Measurements from ENCODE around the gene RSBN1. TPM values are rescaled to one million over a fixed set of nuclear protein-coding genes. Genes with fewer than 3 reads are reported as not detected.

The RSBN1 gene
- total RNA-seq, 1 experiment from 2014 or later, result 16.6 TPM

DNA sequence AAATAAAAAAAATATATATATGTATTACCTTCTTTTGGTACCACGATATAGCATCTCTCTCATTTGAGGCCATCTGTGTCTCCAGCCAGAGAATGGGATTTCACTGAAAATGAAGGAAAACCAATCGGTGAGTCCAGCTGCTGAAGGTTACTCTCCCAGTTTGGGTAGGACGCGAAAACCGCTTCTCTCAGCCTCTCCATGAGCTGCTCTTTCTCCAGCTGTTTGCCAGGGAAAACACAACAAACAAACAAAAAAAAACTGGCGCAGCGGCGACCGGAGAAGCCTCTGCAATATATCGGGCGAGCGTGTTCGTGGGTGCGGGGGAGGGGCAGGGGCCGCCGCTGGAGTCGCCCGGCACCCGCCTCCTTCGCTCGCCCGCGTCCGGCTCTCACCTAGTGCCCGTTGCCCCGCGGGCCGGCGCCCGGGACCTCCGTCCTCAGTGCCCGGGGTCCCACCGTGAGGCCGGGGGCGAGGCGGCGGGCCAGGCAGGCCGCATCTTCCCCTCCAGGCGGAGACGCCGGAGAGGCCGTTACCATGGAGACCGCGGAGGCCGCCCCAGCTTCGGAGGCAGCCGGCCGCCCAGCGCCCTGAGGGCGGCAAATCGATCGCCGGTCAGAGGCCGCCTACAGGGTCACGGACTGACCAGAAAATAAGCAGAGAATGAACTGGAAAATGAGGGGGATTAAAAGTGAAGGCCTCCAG is 53.5 kb downstream of the RSBN1 start:
- H3K27me3 ChIP-seq (ENCODE audit: insufficient read depth, low read length), result no peaks in the 10 kb centered on the region
- no peaks in the 10 kb centered on the region for H3K9me2 ChIP-seq (ENCODE audit: insufficient read depth)
- H4K20me1 ChIP-seq (ENCODE audit: insufficient read depth), result no peaks in the 10 kb centered on the region
- TF ChIP-seq ZNF274 (IDR thresholded peaks at IDR 0.05; ENCODE audit: low read depth, low read length) (no peak), POLR2AphosphoS5 (IDR thresholded peaks at IDR 0.05; ENCODE audit: low read depth, low read length) (no peak), REST (IDR thresholded peaks at IDR 0.05; ENCODE audit: low read depth) (no peak), SP1 (IDR thresholded peaks at IDR 0.05; ENCODE audit: low read depth) (no peak), POLR2A (IDR thresholded peaks at IDR 0.05; ENCODE audit: borderline replicate concordance, extremely low read depth, insufficient read depth, insufficient read length) (no peak), ZBTB33 (IDR thresholded peaks at IDR 0.05; ENCODE audit: extremely low read depth, insufficient replicate concordance, low read length) (no peak), ZFX (IDR thresholded peaks at IDR 0.05) (no peak; the same call in 1 of the 2 replicates), ELF1 (IDR thresholded peaks at IDR 0.05; ENCODE audit: borderline replicate concordance, low read depth) (no peak), JUND (IDR thresholded peaks at IDR 0.05) (no peak), CEBPB (IDR thresholded peaks at IDR 0.05; ENCODE audit: low read depth) (no peak), EZH2phosphoT487 (IDR thresholded peaks at IDR 0.05; ENCODE audit: borderline replicate concordance) (no peak), EGR1 (IDR thresholded peaks at IDR 0.05; ENCODE audit: low read depth) (no peak)
- ChIA-PET POLR2A (interaction anchor here (0.7 kb wide), 1 partner anchor 16 kb away, joined by 3 read pairs; no protein-coding TSS in a partner anchor), RAD21 (ENCODE audit: low non-redundant PET in 1 of 2, low total read pairs in 2 of 2, uncharacterized antibody in 2 of 2, unreplicated experiment in 2 of 2) (interaction anchor here in 1 of 2 experiments (0.7 kb wide), 1 partner anchor 686 kb away, joined by 6 read pairs; the partner anchor contains the start of gene LRIG2), CTCF (interaction anchor here (1.0 to 1.4 kb wide), 3 partner anchors 11 to 686 kb away, joined by 3 to 4 read pairs (median 3); partner anchors contain the start of genes LRIG2 and RSBN1)
- peak; percentile 23 for DNase-seq (ENCODE audit: low read depth, low spot score)
- H3K27ac ChIP-seq (ENCODE audit: low read depth, low read length), result peak overlapping the region; percentile 82
- BruUV-seq (replicated peaks), result no TSS peak
- intact Hi-C loops (cut with micrococcal nuclease), result no loop called here
- no peaks in the 10 kb centered on the region for H3K9me3 ChIP-seq (ENCODE audit: control insufficient read depth in 1 of 2, insufficient read depth in 1 of 2, low read depth in 1 of 2, low read length in 2 of 2)
- peak overlapping the region; percentile 72 for H3K9ac ChIP-seq (ENCODE audit: low read length)
- no peaks in the 10 kb centered on the region; the same call in 1 of the 2 replicates for H3K79me2 ChIP-seq (ENCODE audit: insufficient read depth, low read length)
- H3K36me3 ChIP-seq (ENCODE audit: control insufficient read depth in 1 of 2, insufficient read depth in 2 of 2, low read length in 2 of 2), result no peaks in the 10 kb centered on the region
- peaks cover 0 to 15% of the 10 kb centered on the region in 2 experiments; a peak in 2 of 4 replicates for H3K4me1 ChIP-seq (ENCODE audit: control insufficient read depth in 1 of 2, insufficient read depth in 2 of 2, low read length in 2 of 2)
- peak; percentile 81 for ATAC-seq
- peak overlapping the region; percentile 71 to 77 for H3K4me3 ChIP-seq (replicated peaks in 1 of 2; ENCODE audit: low read depth in 1 of 2, low read length in 2 of 2)
- H2AFZ ChIP-seq (ENCODE audit: low read depth, low read length, poor library complexity, severe bottlenecking), result peak overlapping the region; percentile 38
- peak overlapping the region; percentile 83 for H3K4me2 ChIP-seq (ENCODE audit: low read length)
